HepG2 (cell line): ENCODE measurements around the gene RBM5. TPM values are rescaled to one million over a fixed set of nuclear protein-coding genes. Genes with fewer than 3 reads are reported as not detected.

ENCODE experiments used
- ARID2 ChIP-seq: sonication (generic); formaldehyde crosslinking; IDR thresholded peaks from 2 replicates; pipeline ENCODE4 v1.8.1; 2022; ENCODE audit warnings: mild to moderate bottlenecking, missing genetic modification reagents, borderline replicate concordance
- ARNTL ChIP-seq: sonication (generic); formaldehyde crosslinking; IDR thresholded peaks from 2 replicates; pipeline ENCODE4 v1.4.0; 2020; ENCODE audit warnings: mild to moderate bottlenecking, missing genetic modification reagents
- BORCS8-MEF2B ChIP-seq: sonication (generic); formaldehyde crosslinking; IDR thresholded peaks from 2 replicates; pipeline ENCODE4 v1.8.0; 2022; ENCODE audit warnings: mild to moderate bottlenecking, missing genetic modification reagents
- DNMT3B ChIP-seq: conservative IDR thresholded peaks from 2 replicates; pipeline ENCODE4 v1.6.1; 2016; ENCODE audit warnings: missing biosample characterization, control low read depth
- E2F5 ChIP-seq: sonication (generic); formaldehyde crosslinking; conservative IDR thresholded peaks from 2 replicates; pipeline ENCODE4 v1.4.0; 2020; ENCODE audit warnings: missing genetic modification reagents
- EEA1 ChIP-seq: sonication (generic); formaldehyde crosslinking; IDR thresholded peaks from 2 replicates; pipeline ENCODE4 v1.5.1; 2020; ENCODE audit warnings: mild to moderate bottlenecking, missing genetic modification reagents, borderline replicate concordance
- FOXA3 ChIP-seq: IDR thresholded peaks from 2 replicates; pipeline ENCODE4 v1.6.1; 2016; ENCODE audit warnings: missing genetic modification reagents, missing compliant biosample characterization
- GABPA ChIP-seq, 2 experiments: IDR thresholded peaks; 2 replicates each; pipeline ENCODE4 v1.6.1; 2011 to 2016; ENCODE audit warnings: low read depth in 2 of 2, low read length in 1 of 2, missing biosample characterization in 1 of 2, missing genetic modification characterization in 1 of 2
- GPBP1L1 ChIP-seq: sonication (generic); formaldehyde crosslinking; IDR thresholded peaks from 2 replicates; pipeline ENCODE4 v1.5.0; 2020; ENCODE audit warnings: mild to moderate bottlenecking, missing genetic modification reagents
- HCFC1 ChIP-seq: fragments of 150-350 bp; IDR thresholded peaks from 2 replicates; pipeline ENCODE4 v1.6.1; 2014; ENCODE audit warnings: low read depth, low read length
- JUND ChIP-seq: sonication (generic); formaldehyde crosslinking; IDR thresholded peaks from 2 replicates; pipeline ENCODE4 v1.8.0; 2022; ENCODE audit warnings: mild to moderate bottlenecking, missing genetic modification reagents
- NCOA2 ChIP-seq: sonication (generic); formaldehyde crosslinking; IDR thresholded peaks from 2 replicates; pipeline ENCODE4 v1.8.0; 2022; ENCODE audit warnings: inconsistent platforms
- NR1H2 ChIP-seq: sonication (generic); formaldehyde crosslinking; IDR thresholded peaks from 2 replicates; pipeline ENCODE4 v1.8.1; 2022; ENCODE audit warnings: low read depth, missing genetic modification reagents, borderline replicate concordance
- SSRP1 ChIP-seq: IDR thresholded peaks from 2 replicates; pipeline ENCODE4 v1.6.1; 2016; ENCODE audit warnings: control low read depth
- THAP11 ChIP-seq: IDR thresholded peaks from 2 replicates; pipeline ENCODE4 v1.6.1; 2016; ENCODE audit warnings: missing biosample characterization, missing genetic modification reagents
- ZBTB38 ChIP-seq: sonication (generic); formaldehyde crosslinking; IDR thresholded peaks from 2 replicates; pipeline ENCODE4 v1.5.1; 2020; ENCODE audit warnings: mild to moderate bottlenecking, missing genetic modification reagents
- ZNF224 ChIP-seq: sonication (generic); formaldehyde crosslinking; IDR thresholded peaks from 2 replicates; pipeline ENCODE4 v1.5.0; 2020; ENCODE audit warnings: mild to moderate bottlenecking, missing genetic modification reagents
- ZNF24 ChIP-seq: fragments of 450-650 bp; IDR thresholded peaks from 2 replicates; pipeline ENCODE4 v1.6.1; 2017; ENCODE audit warnings: antibody characterized with exemption, mild to moderate bottlenecking
- ZNF34 ChIP-seq: sonication (generic); formaldehyde crosslinking; IDR thresholded peaks from 2 replicates; pipeline ENCODE4 v1.4.0; 2020; ENCODE audit warnings: mild to moderate bottlenecking, missing genetic modification reagents, borderline replicate concordance
- ZNF484 ChIP-seq: sonication (generic); formaldehyde crosslinking; IDR thresholded peaks from 2 replicates; pipeline ENCODE4 v1.5.1; 2020; ENCODE audit warnings: mild to moderate bottlenecking, low read depth, missing genetic modification reagents, borderline replicate concordance
- ZNF503 ChIP-seq: sonication (generic); formaldehyde crosslinking; IDR thresholded peaks from 2 replicates; pipeline ENCODE4 v1.4.0; 2020; ENCODE audit warnings: missing genetic modification reagents
- ZNF512B ChIP-seq: sonication (generic); formaldehyde crosslinking; IDR thresholded peaks from 2 replicates; pipeline ENCODE4 v1.5.1; 2020; ENCODE audit warnings: missing genetic modification reagents, mild to moderate bottlenecking, borderline replicate concordance
- ZNF569 ChIP-seq: sonication (generic); formaldehyde crosslinking; IDR thresholded peaks from 2 replicates; pipeline ENCODE4 v1.5.0; 2020; ENCODE audit warnings: mild to moderate bottlenecking, missing genetic modification reagents, moderate library complexity, borderline replicate concordance
- polyA plus RNA-seq, 8 experiments: library from polyadenylated mRNA; depleted of rRNA in 3 of 8; stranded (reverse) in 7 of 8; unstranded in 1 of 8; fragments of >200 nt; fragmentation: Illumina TruSeq in 4 of 8; extraction: Trizol in 4 of 8; gene quantifications; 2 replicates each; pipeline versions ENCODE4 v1.2.1 to v1.2.3, GENCODE V29; 2011 to 2016; ENCODE audit warnings: low read depth in 4 of 8, missing spikeins in 1 of 8, mixed read lengths in 1 of 8; ENCODE audit not compliant: insufficient read depth in 1 of 8
- total RNA-seq, 5 experiments: library from RNA; depleted of rRNA; stranded (reverse); fragments of >200 nt; fragmentation: Illumina TruSeq; extraction: Trizol; gene quantifications; 2 replicates each; pipeline ENCODE4 v1.2.3, GENCODE V29; 2016; ENCODE audit warnings: low read depth in 1 of 5

RBM5 gene
- total and polyA plus RNA-seq, 2 of the 13 experiments (the other 11 are each of a cell fraction or from before 2014, with no cell fraction given) = 106 to 204 TPM

- TF ChIP-seq ZNF512B (no peak), ZNF34 (CRISPR knock-in tag) (no peak), ZNF484 (no peak), HCFC1 (peak; percentile 66; the same call in 1 of the 2 replicates), ARID2 (no peak), FOXA3 (peak; percentile 41; the same call in 1 of the 2 replicates), EEA1 (CRISPR knock-in tag) (no peak), ZNF224 (CRISPR knock-in tag) (0 out of 2 replicates have a peak, but pooled peaks have one; percentile 35), SSRP1 (CRISPR knock-in tag) (no peak), E2F5 (CRISPR knock-in tag) (0 out of 2 replicates have a peak, but pooled peaks have one; percentile 26), GPBP1L1 (no peak), ZNF503 (CRISPR knock-in tag) (no peak), GABPA (IDR thresholded peaks at IDR 0.05; ENCODE audit: low read depth, low read length) (no peak), GABPA (CRISPR knock-in tag; IDR thresholded peaks at IDR 0.05; ENCODE audit: low read depth) (peak; percentile 70), DNMT3B (CRISPR knock-in tag) (no peak), ZNF569 (CRISPR knock-in tag) (no peak), ZBTB38 (CRISPR knock-in tag) (peak; percentile 54), BORCS8-MEF2B (no peak; the same call in 1 of the 2 replicates), NR1H2 (CRISPR knock-in tag) (no peak), NCOA2 (CRISPR knock-in tag) (no peak), ARNTL (CRISPR knock-in tag) (no peak), JUND (CRISPR knock-in tag) (no peak), ZNF24 (no peak), THAP11 (CRISPR knock-in tag) (peak; percentile 97)
Measured at GRCh38 chr3:50088725-50089608, at the start of gene RBM5 (continued).
